HG02798 (cell line): ENCODE measurements around the gene SLC4A8.

Experiments used
- ATAC-seq: cut with Tn5 transposase; IDR thresholded peaks from one replicate; pipeline ENCODE4 v1.9.1; 2021; ENCODE audit warnings: mild to moderate bottlenecking; ENCODE audit not compliant: unreplicated experiment, poor library complexity

The SLC4A8 gene

GRCh38 chr12:51393676-51394545 lies 30.7 kb upstream of the SLC4A8 start:
- no peak for ATAC-seq

- no peak for ATAC-seq
These were observed 29.1 kb upstream of the SLC4A8 start for GRCh38 chr12:51395283-51396230.

DNA sequence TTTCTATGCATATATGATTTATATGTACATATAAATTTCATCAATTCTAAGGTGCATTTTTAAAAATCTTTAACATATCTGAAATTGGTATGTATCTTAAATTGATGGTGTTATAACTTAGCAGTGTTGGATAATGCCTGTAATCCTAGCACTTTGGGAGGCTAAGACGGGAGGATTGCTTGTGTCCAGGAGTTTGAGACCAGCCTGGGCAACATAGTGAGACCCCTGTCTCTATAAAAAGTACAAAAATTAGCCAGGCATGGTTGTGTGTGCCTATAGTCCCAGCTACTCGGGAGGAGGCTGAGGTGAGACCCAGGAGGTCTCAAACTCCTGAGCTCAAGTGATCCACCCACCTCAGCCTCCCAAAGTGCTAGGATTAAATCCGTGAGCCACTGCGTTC lies 27.0 kb upstream of the SLC4A8 start:
- no peak for ATAC-seq

- ATAC-seq, result no peak
These were observed 24.7 kb upstream of the SLC4A8 start for GRCh38 chr12:51399891-51400290.

DNA sequence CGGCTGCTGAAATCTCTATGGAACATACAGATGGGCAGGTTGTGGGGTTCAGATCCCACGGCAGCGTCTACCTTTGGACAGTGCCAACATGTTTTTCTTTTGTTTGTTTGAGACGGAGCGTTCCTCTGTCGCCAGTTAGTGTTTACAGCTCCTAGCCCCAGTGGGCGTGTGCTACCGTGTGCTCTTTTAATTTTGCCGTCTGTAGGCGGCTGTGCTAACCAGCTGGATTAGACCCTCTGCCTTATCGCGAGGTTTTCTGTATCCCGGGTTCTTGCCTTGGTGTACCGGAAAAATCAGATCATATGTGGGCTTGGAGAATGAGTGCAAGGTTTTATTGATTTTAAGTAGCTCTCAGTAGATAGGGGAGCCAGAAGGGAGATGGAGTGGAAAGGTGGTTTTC lies 23.6 kb upstream of the SLC4A8 start:
- ATAC-seq, result no peak

- no peak for ATAC-seq
These were observed 23.1 kb upstream of the SLC4A8 start for GRCh38 chr12:51401486-51401885.

- no peak for ATAC-seq
These were observed 22.7 kb upstream of the SLC4A8 start for GRCh38 chr12:51401900-51402299.

GRCh38 chr12:51403159-51403558 lies 21.5 kb upstream of the SLC4A8 start:
- no peak for ATAC-seq

GRCh38 chr12:51403681-51404136 lies 20.9 kb upstream of the SLC4A8 start:
- no peak for ATAC-seq

- ATAC-seq, result no peak
These were observed 20.0 kb upstream of the SLC4A8 start for GRCh38 chr12:51404627-51405026.

GRCh38 chr12:51405801-51406207 lies 18.8 kb upstream of the SLC4A8 start:
- no peak for ATAC-seq

GRCh38 chr12:51406290-51406689 lies 18.3 kb upstream of the SLC4A8 start:
- ATAC-seq, result no peak

DNA sequence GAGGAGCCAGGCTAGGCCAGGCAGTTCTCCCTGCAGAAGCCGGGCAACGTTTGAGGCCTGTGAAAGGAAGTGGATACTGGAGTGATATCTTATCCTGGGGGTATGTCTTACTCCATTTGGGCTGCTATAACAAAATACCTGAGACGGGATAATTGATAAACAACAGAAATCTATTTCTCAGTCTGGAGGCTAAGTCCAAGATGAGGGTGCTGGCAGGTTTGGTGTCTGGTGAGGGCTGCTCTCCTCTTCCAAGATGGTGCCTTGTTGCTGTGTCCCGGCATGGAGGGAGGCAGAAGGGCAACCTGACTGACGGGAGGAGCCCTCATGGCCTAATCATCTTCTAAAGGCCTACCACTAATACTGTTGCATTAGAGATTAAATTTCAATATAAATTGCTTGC lies 17.8 kb upstream of the SLC4A8 start:
- ATAC-seq, result no peak

- ATAC-seq, result no peak
These were observed 17.0 kb upstream of the SLC4A8 start for GRCh38 chr12:51407604-51408003.

GRCh38 chr12:51409846-51410245 lies 14.8 kb upstream of the SLC4A8 start:
- ATAC-seq, result no peak

- no peak for ATAC-seq
These were observed 11.5 kb upstream of the SLC4A8 start for GRCh38 chr12:51413149-51413548.

DNA sequence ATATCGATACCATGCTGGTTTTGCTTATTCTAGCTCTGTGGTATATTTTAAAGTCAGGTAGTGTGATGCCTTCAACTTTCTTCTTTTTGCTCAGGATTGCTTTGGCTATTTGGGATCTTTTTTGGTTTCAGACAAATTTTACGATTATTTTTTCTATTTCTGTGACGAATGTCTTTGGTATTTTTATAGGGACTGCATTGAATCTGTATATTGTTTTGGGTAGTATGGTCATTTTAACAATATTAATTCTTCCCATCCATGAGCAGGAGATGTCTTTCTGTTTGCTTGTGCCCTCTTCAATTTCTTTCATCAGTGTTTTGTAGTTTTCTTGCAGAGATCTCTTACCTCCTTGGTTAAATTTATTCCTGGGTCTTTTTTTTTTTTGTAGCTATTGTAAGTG lies 10.8 kb upstream of the SLC4A8 start:
- ATAC-seq, result no peak

GRCh38 chr12:51415931-51416330 lies 8.7 kb upstream of the SLC4A8 start:
- no peak for ATAC-seq

GRCh38 chr12:51417826-51418225 lies 6.8 kb upstream of the SLC4A8 start:
- ATAC-seq, result no peak

GRCh38 chr12:51419425-51420193 lies 5.0 kb upstream of the SLC4A8 start:
- no peak for ATAC-seq
